GM19463 (cell line): Measurements from ENCODE around the gene TTLL5.

Experiments used
- ATAC-seq: cut with Tn5 transposase; IDR thresholded peaks from one replicate; pipeline ENCODE4 v1.9.1; 2021; ENCODE audit warnings: mild to moderate bottlenecking, moderate library complexity; ENCODE audit not compliant: unreplicated experiment

Gene TTLL5

GRCh38 chr14:75941030-75941429 is 280.0 kb downstream of the TTLL5 start:
- ATAC-seq: no peak

GRCh38 chr14:75944607-75945241 is 283.7 kb downstream of the TTLL5 start:
- ATAC-seq: no peak

GRCh38 chr14:75946785-75947184 is 285.7 kb downstream of the TTLL5 start:
- ATAC-seq: no peak

- no peak for ATAC-seq
Observed at GRCh38 chr14:75952489-75952888, 291.4 kb downstream of the TTLL5 start.

- ATAC-seq: no peak
Observed at GRCh38 chr14:75959031-75959430, 298.0 kb downstream of the TTLL5 start.

- ATAC-seq: peak; percentile 73
Observed at GRCh38 chr14:75960231-75960630, 299.2 kb downstream of the TTLL5 start.

- no peak for ATAC-seq
Observed at GRCh38 chr14:75961662-75962061, 300.6 kb downstream of the TTLL5 start.

GRCh38 chr14:75967866-75968265 is 306.8 kb downstream of the TTLL5 start:
- no peak for ATAC-seq

GRCh38 chr14:75968456-75968855 is 307.4 kb downstream of the TTLL5 start:
- no peak for ATAC-seq

- ATAC-seq: no peak
Observed at GRCh38 chr14:75969126-75969525, 308.1 kb downstream of the TTLL5 start.

GRCh38 chr14:75969891-75970290 is 308.8 kb downstream of the TTLL5 start:
- ATAC-seq: no peak

- ATAC-seq: no peak
Observed at GRCh38 chr14:75970989-75971388, 309.9 kb downstream of the TTLL5 start.

GRCh38 chr14:75971509-75971908 is 310.5 kb downstream of the TTLL5 start:
- no peak for ATAC-seq

- no peak for ATAC-seq
Observed at GRCh38 chr14:75972801-75973421, 311.9 kb downstream of the TTLL5 start.

GRCh38 chr14:75976826-75977581 is 316.0 kb downstream of the TTLL5 start:
- no peak for ATAC-seq

GRCh38 chr14:75977582-75977943 is 316.5 kb downstream of the TTLL5 start:
- ATAC-seq: no peak

GRCh38 chr14:75978249-75978731 is 317.2 kb downstream of the TTLL5 start:
- ATAC-seq: no peak

GRCh38 chr14:75979071-75979571 is 318.1 kb downstream of the TTLL5 start:
- ATAC-seq: no peak

- ATAC-seq: no peak
Observed at GRCh38 chr14:75979648-75980565, 318.9 kb downstream of the TTLL5 start.

GRCh38 chr14:75980856-75981255 is 319.8 kb downstream of the TTLL5 start:
- no peak for ATAC-seq
